ENCODE results near the gene TMEM176A.

Gene TMEM176A

DNA sequence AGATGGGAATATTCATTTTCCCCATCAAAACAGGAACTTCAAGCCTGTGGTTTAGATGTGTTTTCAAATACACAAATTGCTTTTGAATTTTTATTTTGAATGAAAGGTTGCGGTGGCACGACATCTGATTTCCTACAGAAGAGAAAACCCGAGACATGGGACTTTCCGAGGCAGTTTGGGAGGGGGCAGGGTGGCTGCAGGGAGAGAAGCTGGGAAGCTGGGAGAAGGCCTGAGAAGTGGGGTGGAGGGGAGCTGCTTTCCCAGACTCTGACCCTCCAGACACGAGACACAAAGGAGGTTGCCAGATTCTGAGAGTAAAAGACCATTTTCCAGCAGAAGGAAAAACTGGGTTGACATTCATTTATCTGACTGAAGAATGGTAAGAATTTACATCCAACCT lies 19.6 kb downstream of the TMEM176A start:
- DNase-seq = no peak

DNA sequence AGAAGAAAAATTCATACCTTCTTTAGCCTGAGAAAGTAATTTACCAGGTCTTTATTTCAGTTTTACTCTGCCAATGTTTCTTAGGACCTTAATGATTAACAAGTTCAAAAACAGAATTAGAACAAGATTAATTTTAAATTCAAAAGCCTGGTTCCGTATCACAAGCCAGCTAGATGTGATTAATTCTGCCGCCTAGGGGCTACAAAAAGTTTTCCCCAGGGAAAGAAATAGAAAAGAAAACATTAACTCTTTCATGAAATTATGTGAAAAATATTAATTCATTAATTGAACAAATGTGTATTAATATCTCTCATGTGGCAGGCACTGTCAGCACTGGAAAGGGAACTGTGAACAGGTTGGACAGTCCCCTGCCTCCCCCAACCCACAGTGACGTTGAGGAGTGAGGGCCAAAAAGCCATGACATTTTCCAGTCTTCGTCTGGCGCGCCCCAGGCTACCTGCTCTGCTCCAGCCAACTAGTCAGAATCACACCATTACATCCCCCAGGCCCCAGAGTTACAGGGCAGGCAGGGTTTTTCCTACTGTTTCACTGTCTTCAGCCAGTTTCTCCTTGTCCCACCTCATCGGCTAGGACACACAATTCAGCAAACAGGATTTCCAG lies 20.1 kb downstream of the TMEM176A start:
- DNase-seq = no peak

DNA sequence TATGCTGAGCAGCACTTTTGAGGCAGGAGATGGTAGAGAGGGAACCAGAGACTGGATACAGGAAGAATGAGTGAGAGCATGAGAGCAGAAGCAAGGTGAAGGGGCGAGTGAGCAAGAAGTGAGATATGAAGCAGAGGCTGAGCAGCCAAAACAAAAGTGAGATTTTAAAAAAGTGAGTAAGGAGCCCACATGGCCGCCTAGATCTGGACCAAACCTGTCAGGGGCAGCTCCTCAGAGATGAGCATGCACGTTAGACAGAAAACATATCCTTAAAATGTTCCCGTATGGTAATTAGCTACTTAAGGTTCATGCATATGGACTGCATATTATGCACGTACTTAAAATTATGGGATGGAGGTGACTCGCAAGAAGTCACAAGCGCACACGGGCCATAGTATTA lies 22.5 kb downstream of the TMEM176A start:
- DNase-seq = no peak

DNA sequence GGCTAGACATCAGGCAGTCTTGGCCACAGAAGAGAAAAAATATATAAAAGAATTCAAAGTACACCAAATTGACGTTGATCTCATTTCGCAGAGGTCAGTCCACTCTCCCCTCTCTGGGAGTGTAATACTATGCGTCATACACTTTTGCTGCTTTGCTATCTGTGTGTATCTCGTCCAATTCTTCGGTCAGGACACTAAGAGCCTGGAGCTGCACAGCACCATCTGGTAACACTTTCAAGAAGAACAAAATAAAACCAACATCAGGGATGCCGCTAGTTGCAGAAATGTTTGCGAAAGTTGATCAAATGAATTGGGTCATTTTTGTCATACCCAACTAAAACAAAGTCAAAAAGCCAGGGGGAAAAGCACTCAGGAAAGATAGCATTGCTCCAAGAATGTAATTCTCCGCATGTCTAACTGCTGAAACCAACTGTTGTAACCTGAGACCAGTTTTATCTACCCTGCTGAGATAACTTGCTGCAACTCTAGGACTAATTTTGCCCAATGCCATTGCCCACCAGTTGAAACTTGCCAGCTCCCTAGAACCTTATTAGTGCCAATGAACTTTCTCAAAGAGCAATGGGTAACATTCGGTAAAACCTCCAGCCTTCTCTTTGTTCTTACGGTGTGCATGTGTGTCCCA lies 23.0 kb downstream of the TMEM176A start:
- DNase-seq = no peak

DNA sequence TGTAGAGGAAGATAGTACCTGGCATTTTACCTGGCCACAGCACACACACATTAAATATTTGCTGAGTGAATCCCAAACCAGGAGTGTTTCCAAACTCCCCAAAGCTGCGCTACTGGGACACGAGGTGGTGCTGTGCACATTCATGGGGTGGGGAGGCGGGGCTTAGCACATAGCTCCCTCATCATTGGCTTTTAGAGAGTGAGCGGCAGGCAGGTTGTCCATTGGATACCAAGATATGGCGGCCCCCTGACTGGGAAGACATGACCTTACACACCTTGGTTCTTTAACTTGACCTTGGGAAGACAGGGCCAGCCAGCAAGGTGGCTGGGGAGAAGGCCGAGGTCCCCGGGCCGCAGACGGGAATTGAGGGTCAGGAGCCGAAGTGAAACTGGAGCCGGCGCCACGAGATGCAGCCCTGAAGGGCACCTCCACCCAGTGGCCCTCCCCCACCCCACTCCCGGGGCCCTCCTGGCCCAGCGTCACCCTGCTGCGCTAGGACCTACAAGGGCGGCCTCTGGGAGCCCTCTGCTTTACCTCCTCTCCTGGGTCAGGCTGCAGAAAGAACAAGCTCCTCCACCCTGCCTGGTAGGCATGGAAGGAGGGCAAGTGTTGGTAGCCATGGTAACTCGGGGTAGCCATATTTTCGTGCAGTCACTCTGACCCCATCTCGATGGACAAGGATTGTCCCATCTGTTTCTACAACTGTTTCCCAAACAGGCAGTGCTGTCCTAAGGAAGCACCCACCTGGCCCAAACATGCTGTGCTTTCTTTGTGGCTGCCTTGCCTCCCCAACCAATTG lies 24.0 kb downstream of the TMEM176A start:
- DNase-seq = no peak

DNA sequence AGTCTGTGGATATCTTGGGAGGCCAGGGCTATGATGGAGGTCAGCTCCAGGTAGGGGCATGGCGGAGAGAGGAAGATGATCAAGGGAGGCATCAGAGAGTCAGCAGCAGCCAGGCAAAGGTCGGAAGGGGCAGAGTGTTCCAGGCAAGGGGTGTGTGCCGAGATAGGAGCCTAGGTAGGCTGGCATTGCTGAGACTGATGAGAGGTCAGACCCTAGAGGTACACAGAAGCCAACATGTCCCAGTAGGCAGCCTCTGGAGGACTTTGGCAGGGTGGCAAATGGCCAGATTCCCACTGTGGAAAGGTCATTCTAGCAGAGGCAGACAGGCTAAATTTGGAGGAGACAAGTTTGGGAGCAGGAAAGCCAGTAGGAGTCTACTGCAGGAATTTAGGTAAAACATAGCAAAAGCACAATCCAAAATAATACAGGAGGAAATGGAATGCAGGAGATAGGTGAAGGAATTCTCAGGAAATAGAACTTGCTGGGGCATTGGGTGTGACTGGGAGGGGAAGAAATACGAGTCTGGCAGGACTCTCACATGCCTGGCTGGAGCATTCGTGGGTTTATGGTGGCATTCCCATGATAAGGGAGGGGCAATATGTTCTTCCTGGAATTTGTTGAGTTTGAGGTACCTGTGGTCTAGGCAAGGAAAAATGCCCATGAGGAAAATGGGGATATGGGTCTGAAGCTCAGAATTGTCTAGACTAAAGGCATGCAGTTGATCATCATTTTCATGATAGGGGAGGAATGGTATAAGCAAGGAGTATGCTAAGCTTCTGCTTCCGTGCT lies 25.7 kb downstream of the TMEM176A start:
- DNase-seq = no peak

DNA sequence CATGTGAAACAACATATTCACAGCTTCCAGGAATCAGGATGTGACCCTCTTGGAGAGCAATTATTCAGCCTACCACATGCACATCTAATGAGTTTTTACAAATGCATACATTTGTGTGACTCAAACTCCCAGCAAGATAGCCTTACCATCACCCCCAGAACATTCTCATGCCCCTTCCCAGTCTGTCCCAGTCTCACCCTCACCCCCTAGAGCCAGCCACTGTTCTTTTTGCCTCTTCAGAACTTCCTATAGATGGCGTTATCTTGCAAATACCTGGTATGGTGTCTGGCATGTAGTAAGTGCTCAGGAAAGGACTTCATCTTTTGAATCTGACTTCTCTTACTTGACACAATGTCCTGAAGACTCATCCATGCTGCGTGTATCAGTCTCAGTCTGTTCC lies 27.8 kb downstream of the TMEM176A start:
- no peak for DNase-seq

DNA sequence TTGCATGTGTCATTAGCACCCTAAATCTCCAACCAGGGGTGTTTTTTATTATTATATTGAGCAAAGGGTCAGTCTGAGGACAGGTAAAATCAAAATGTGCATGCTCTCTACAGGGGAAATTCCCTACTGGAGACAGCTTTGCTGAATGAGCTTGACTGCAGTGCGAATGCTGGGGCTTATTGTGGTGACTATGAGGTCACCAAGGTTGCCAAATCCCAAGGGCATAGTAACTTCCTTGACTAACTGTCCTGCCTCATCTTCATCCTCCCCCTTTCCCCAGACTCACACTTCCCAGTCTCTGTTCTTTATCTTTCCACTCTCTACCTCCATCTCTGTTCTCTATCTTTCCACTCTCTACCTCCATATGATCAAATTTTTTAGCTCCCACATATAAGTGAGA lies 28.9 kb downstream of the TMEM176A start:
- DNase-seq = no peak

DNA sequence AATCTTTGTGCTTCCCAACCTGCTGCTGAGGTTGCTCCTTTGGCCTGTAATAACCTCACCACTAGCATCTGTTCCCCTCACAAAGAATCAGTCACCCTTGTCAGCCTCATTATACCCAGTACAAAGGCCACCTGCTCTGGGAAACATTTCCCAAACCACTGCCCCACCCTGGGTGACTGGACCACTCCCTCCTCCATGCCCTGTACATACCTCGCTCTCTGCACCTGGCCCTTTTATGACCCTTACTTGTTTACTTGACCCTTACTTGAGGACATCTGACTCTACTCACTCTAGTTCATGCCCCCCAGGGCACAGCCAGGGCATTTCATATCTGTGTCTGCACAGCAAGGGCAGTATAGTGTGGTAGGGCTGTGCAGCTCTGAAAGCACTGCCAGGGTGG lies 30.4 kb downstream of the TMEM176A start:
- DNase-seq = no peak

DNA sequence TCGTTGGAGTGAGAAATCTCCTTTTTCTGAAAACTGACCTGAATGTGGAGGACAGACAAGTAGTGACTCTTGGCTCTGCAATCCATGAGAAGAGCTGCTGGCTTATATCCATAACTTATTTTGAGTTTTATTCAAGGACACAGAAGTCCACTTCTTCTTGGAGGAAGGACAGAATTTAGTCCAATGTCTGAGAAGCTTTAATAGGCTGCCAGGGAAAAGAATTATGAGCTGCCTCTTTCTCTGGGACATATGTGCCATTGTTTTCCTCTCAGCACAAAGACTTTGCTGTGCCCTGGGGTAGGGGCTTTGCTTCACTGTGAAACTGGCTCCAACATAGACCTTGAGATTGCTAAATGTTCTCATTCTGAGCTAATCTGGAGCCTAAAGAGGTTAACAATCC lies 31.3 kb downstream of the TMEM176A start:
- DNase-seq = peak; percentile 7

DNA sequence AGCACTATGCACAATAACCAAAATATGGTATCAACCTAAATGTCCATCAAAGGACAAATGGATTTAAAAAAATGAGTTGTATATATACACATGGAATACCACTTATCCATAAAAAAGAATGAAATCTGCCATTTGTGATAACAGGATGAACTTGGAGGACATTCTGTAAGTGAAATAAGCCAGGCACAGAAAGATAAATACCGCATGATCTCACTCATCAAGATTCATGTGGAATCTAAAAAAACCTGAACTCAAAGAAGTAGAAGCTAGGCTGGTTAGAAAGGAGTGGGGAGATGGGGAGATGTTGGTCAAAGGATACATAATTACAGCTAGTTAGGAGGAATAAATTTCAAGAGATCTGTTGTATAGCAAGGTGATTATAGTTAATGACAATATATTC lies 34.5 kb downstream of the TMEM176A start:
- DNase-seq = no peak

DNA sequence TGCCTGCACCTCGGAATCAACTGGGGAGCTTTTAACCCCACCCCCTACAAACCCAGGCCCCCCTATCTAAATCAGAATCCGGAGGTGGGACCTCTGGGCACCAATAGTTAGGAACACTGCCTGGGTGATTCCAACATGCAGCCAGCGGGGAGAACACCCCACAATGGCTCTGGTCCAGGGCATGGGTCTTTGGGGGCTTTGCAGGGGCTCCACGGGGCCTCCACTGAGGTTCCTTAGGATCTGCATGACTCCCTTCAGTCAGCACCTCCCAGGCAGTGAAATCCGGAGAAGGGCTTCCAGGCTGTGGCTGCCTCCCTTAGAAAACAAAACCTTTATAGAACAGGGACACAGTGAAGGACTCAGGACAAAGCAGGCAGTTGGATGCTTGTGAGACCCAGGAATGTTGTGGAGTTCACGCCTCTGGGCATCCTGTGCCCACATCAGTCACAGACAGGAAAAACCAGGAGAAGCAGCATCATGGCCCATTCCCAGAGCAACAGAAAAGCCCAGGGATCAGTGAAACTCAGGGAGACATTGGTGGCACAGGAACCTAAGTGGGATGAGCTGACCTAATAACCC lies 35.2 kb downstream of the TMEM176A start:
- DNase-seq = no peak

DNA sequence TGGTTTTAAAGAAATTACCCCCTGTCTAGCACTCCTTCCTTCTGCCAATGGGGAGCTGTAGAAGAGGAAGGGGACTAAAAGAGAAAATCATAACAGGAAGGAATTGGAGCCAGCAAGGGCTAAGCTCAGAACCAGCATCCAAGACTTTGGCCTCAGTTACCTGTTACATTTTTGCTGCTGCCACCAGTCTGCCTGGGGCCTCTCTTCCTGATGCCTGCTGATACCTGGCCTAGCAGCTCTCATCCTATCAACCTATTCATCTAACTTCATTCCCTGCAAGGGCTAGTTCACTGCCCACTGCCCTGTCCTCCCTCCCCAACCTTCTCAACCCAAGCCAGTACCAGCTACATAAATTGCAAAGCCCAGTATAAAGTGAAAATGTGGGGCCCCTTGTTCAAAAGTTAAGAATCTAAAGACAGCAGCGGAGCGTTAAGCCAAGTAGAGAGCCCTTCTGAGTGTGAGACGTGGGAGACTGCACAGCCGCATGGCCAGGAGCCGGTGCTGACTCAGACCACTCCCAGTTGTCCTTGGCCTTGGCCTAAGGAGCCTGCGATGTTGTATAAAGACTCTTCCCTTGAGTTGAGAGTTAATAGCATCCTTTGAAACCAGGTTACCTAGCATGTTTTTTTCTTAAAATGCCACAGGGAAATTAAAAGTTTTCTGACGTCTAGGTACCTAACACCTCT lies 38.5 kb downstream of the TMEM176A start:
- no peak for DNase-seq

DNA sequence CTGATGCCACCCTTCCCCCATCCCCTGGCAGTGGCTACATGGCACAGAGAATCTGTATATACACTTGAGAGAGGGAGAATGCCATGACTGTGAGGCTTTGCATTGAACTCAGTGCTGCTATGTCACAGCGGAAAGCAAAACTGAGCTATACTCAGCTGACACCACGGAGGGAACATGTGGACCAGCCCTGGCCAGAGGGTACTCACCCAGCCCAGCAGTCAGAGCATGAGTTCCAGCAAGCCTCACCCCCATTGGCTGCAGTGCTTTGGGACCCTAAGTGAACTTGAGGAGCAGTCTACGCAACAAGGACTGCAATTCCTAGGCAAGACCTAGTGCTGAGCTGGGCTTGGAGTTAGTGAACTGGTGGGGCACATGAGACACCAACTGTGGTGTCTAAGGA lies 41.4 kb downstream of the TMEM176A start:
- DNase-seq = no peak

DNA sequence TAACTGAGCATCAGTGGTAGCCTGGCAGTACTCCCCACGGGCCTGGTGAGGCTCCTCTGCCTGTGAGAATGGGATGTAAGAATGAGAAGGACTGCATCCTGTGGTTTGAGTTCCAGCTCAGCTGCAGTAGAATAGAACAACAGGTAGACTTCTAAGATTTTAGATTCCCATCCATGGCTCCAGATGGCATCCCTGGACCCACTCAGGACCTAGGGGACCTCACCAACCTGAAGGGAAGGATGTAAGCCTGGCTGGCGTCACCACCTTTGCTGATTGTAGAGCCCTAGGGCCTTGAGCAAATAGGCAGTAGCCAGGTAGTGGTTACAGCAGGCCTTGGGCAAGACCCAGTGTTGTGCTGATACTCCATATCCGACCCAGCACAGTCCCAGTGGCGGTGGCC lies 42.1 kb downstream of the TMEM176A start:
- DNase-seq = no peak

DNA sequence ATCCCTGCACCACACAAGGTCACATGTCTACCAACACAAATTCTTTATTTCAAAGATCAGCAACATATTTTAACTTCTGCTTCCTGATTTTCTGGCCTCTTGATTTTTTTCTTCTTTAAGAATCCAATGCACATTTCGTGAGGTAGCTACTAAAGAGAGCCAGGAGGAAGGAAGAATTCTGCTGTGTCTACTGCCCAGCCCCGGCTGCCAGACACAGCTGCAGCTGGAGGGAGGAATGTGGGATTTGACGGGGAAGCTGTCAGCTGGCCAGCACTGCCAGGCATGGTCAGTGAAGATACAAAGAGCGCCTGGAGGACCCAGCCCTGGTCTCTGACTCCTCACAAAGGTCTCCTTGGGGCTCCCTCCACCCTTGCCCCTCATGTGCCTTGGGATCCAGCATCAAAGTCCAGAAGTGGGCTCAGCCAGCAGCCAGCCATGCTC lies 44.9 kb downstream of the TMEM176A start:
- DNase-seq = no peak

DNA sequence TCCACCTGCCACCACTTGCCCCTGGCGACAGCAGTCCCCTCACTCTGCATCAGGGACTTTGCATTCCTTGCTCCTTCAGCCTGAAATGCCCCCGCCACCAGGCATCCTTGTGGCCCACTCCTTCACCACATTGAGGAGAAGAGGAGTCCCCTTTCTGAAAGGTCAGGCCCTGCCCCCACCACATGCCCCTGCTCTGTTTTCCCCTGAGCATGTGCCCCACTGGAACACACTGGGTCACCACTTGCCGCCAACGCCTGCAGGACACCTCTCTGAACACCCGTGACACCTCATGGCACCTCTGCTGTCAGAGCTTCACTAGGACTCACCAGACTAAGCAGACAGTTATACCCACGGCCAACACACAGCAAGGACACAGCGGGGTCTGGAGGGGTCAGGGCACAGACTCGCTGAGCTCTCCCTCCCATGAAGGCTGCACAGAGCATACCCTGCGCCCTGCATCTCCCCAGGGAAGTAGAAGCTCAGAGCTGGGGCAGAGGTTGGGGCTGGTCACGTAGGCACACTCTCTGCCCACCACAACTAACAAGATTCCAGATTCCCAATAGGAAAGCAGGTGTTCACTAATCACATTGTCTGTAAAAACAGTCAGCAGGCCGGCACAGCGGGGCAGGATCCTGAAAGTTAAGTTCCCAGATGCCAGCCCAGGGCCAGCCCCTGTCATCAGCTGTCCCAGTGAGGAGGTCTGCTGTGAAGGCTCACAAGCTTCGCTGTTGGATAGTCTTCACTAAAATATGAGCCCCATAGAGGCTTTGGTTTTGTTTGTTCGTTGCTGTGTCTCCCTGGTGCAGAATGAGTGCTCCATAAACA lies 45.9 kb downstream of the TMEM176A start:
- DNase-seq = no peak

DNA sequence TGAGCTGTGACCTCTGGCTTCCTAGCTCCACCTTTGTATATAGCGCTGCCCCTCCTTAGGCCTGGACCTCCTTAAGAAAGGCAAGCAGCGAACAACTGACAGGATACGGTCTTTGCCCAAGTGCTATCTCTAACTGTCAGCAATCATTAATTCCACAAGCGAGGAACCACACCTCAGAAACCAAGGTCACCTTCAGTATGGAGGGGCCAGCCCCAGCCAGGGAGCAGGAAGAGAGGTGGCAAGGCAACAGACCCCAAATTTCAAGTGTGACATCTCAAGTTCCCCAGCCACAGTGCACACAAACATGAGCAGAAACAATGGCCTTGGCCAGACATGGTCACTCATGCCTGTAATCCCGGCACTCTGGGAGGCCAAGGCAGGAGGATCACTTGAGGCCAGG lies 47.0 kb downstream of the TMEM176A start:
- no peak for DNase-seq

DNA sequence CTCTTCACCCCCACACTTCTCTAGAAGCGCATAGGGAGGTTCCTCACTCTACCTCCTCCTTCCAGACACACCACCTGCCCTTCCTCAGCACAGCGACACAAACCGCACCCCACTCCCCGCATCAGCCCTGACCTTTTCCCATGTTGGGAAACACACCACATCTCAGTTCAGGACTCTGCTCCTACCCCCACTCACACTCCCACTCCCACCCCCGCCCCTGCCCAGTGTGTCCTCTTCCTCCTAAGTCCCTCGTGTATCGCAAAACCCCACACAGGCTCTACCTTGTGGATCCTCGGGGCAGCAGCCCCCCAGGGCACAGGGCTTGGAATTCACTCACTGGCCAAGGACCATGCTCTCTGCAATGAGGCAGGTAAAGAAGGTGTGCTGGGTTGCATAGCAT lies 47.5 kb downstream of the TMEM176A start:
- no peak for DNase-seq

DNA sequence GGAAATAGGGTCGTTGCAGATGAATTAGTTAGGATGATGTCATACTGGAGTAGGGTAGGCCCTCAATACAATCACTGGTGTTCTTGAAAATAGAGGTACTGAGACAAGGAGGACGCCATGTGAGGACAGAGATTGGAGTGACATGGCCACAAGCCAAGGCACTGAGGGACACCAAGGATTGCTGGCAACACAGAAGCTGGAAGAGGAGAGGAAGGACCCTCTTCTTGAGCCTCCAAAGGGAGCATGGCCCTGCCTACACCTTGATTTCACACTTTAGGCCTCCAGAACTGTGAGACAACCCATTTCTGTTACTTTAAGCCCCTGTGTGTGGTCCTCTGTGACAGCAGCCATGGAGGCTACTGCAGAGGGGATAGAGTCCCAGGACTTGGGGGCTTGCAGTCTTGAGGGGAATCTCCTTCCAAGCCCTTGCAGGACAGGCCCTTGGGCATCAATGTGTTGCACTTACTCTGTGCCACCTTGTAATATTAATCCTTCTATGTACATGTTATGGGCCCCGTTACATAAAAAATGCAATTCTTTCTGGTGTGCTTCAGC lies 48.1 kb downstream of the TMEM176A start:
- no peak for DNase-seq

DNA sequence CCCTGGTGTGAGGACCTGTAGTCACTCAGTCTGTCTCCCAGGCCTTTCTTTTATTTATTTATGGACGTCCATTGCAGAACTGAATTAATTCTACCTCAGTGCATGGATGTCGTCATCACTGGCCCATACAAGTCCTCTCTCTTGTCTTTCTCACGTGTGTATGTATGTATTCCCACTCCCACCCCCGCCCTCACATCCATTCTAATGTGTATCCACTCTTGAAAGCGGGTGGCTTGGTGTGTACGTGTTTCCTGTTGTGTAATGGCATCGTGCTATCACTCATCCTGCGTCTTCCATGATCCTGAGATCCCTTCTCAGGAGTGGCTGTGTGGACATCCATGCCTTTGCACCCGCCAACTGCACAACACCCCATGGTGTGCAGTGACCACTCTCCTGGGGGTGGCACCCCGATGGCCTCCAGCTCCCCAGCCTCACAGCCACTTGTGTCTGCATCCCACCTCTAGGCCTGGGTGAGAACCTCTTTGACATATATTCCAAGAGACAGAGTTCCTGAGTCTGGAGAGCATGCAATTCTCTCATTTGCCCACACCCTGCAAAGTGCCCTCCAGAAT lies 48.7 kb downstream of the TMEM176A start:
- DNase-seq = no peak

Measured in midbrain (tissue), 1 donor.